Mesothelial cell of epicardium (in vitro differentiated cells): ENCODE results near the gene CAPZA2. TPM values are rescaled to one million over a fixed set of nuclear protein-coding genes. Genes with fewer than 3 reads are reported as not detected.

Source experiments
- DNase-seq, 2 experiments: peaks; one replicate each; pipeline ENCODE4 v3.0.0; 2021; ENCODE audit warnings: low spot score in 2 of 2; ENCODE audit not compliant: unreplicated experiment in 2 of 2
- H3K27ac Mint-ChIP-seq: 2 replicates; pipeline ENCODE4 v1.8.0; 2021; ENCODE audit warnings: mixed read lengths
- H3K27me3 Mint-ChIP-seq: 2 replicates; pipeline ENCODE4 v1.8.0; 2021; ENCODE audit warnings: low read depth, mixed read lengths
- H3K36me3 Mint-ChIP-seq: 2 replicates; pipeline ENCODE4 v1.8.0; 2021; ENCODE audit warnings: mixed read lengths
- H3K4me1 Mint-ChIP-seq: 2 replicates; pipeline ENCODE4 v1.8.0; 2021; ENCODE audit warnings: mixed read lengths
- H3K4me3 Mint-ChIP-seq: 2 replicates; pipeline ENCODE4 v1.8.0; 2021; ENCODE audit warnings: mild to moderate bottlenecking, moderate library complexity, mixed read lengths
- H3K9me3 Mint-ChIP-seq: 2 replicates; pipeline ENCODE4 v1.8.0; 2021; ENCODE audit warnings: mixed read lengths
- total RNA-seq: library from RNA; stranded (reverse); gene quantifications from 3 replicates; pipeline ENCODE4 v1.2.1, GENCODE V29; 2021
- TF ChIP-seq, protein P1 (sequence below): fragments of 200-600 bp; sonication (generic); IDR thresholded peaks from one replicate; pipeline ENCODE4 v1.5.0; 2021; ENCODE audit warnings: antibody characterized with exemption; ENCODE audit not compliant: unreplicated experiment

Gene CAPZA2
- total RNA-seq, 1 donor from 2014 or later = 109 TPM

DNA sequence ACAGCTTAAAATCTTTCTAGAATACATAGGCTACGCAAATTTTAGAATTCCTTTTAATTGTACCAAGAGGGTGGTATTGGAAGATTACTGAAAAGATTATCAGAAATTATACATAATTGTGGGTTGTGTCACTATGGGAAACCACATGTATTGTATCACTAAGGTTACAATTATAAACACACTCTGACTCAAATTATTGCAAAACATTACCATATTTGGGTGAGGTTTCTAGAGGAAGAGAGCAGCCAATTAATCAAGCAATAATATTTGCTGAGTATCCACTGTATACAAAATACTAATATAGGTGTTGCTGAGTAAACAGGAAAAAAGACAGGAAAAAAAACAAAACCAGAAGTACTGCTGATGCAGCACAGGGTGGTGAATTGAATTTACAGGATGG, 3.1 kb upstream of the CAPZA2 start:
- Mint-ChIP-seq H3K4me1 (peaks cover 15% of the 10 kb centered on the region), H3K36me3 (no peaks in the 10 kb centered on the region), H3K4me3 (no peak overlapping the region), H3K27me3 (peaks cover 2% of the 10 kb centered on the region), H3K27ac (no peak overlapping the region), H3K9me3 (no peaks in the 10 kb centered on the region)
- TF ChIP-seq, protein P1, sequence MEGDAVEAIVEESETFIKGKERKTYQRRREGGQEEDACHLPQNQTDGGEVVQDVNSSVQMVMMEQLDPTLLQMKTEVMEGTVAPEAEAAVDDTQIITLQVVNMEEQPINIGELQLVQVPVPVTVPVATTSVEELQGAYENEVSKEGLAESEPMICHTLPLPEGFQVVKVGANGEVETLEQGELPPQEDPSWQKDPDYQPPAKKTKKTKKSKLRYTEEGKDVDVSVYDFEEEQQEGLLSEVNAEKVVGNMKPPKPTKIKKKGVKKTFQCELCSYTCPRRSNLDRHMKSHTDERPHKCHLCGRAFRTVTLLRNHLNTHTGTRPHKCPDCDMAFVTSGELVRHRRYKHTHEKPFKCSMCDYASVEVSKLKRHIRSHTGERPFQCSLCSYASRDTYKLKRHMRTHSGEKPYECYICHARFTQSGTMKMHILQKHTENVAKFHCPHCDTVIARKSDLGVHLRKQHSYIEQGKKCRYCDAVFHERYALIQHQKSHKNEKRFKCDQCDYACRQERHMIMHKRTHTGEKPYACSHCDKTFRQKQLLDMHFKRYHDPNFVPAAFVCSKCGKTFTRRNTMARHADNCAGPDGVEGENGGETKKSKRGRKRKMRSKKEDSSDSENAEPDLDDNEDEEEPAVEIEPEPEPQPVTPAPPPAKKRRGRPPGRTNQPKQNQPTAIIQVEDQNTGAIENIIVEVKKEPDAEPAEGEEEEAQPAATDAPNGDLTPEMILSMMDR = no peak
- no peak for DNase-seq

DNA sequence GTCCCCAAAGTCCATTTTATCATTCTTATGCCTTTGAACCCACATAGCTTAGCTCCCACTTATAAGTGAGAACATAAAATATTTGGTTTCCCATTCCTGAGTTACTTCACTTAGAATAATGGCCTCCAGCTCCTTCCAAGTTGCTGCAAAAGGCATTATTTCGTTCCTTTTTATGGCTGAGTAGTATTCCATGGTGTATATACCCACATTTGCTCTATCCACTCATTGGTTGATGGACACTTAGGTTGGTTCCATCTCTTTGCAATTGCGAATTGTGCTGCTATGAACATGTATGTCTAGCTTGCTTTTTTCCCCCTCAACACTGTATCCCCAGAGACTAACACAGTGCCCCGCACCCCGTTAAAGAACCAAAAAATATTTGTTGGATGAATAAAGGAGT, 670 bp upstream of the CAPZA2 start:
- no peak for DNase-seq
- Mint-ChIP-seq H3K27ac (peak overlapping the region; percentile 55), H3K4me1 (peaks cover 25% of the 10 kb centered on the region), H3K27me3 (peaks cover 2% of the 10 kb centered on the region), H3K4me3 (peak overlapping the region; percentile 89), H3K36me3 (no peaks in the 10 kb centered on the region), H3K9me3 (no peaks in the 10 kb centered on the region)
- TF ChIP-seq, protein P1 = no peak

DNA sequence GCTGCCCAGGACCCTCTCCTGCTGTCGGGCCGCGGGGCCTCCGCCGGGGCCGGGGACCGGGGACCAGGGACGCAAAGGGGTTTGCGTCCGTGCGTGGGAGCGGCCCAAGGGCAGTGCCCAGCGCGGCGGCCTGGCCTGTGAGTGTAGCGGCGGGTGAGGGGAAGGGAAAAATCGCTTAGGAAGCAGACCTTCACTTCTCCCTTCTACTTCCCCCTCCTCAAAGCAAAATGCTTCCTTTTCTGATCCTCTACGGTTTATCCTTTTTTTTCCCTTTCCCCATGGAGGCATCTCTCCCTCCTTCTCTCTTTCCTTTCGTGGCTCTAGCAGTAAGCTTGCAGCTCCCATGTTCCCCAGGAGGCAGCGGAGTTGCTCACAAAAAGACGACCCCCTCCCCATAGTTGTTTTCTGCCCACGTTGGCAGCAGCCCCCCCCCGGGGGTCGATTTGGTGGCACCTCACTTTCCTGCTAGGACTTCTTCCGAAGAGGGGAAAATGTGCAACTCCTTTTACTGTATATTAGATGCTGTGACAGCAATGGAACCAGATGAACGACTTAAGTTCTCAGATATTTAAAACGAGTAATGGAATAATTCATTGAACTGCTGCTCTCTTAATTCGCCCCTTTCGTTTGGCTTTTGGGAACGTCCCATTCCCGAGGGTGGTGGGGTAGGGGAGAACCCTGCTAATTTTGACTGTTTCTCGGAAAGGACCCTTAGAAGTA, 724 bp downstream of the CAPZA2 start:
- Mint-ChIP-seq H3K27me3 (no peaks in the 10 kb centered on the region), H3K4me3 (peak overlapping the region; percentile 94), H3K27ac (peak overlapping the region; percentile 96), H3K36me3 (no peaks in the 10 kb centered on the region), H3K9me3 (no peaks in the 10 kb centered on the region), H3K4me1 (peaks cover 34% of the 10 kb centered on the region)
- peak in 1 of 2 experiments; percentile 44 for DNase-seq
- TF ChIP-seq, protein P1 = no peak

DNA sequence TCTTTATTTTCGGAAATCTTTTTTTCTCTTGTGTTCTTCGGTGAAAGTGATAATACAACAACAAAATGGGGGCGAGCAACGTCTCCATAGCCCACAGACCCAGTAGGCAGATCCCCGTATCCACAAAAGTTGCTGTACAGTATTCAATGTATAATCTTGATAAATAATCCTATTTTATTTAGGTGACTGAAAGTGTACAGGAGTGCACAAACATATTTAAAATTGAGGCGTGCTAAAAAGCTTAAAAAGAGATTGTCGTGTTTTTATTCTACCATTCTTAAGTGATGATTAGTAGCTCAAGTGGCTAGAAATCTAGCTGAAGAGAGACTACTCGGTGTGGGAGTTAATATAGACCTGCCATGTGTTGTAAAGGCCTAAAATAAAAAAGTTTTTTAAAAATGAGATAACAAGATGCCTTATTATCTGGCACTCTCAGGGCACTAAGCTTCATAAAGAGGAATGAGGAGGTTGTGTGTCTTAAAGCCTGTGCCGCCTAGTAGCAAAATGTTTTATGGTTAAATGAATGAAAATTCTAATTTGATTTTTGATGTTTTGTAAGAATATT, 1.6 kb downstream of the CAPZA2 start:
- no peaks in the 10 kb centered on the region for H3K36me3 Mint-ChIP-seq

DNA sequence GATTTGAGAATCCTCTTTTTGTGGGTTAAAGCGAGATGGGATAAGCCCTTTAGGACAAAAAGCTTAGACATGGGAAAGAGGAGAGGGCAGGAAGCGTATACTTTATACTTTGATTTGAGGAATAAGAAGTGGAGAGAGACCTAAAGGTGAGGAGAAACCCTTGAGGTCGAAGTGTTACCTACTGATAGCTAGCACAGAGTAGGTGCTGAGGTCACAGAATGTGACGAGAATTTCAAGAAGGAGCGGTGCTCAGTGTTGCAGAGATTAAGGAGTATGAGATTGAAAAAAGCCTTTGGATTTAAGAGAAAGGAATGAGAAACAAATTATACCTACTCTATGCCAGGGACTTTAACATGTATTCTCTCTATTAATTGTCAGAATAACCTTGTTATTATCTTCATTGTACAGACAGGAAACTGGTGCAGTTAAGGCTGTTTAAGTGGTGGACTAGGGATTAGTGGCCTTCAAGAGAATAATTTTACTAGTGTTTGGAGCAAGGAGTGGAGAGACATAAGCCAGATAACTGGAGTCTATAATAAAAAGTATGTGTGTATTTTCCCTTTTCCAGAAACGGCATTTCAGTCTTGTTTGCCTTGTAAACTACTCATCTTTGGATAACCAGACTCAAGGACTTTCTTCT, 8.8 kb downstream of the CAPZA2 start:
- no peak overlapping the region for H3K4me3 Mint-ChIP-seq
- peak overlapping the region; percentile 31 for H3K27ac Mint-ChIP-seq
- no peaks in the 10 kb centered on the region for H3K36me3 Mint-ChIP-seq
- H3K9me3 Mint-ChIP-seq = no peaks in the 10 kb centered on the region
- H3K27me3 Mint-ChIP-seq = no peaks in the 10 kb centered on the region
- peaks cover 30% of the 10 kb centered on the region for H3K4me1 Mint-ChIP-seq
- DNase-seq = no peak
- TF ChIP-seq, protein P1 = no peak

More for the DNA sequence above, 1.6 kb downstream of the CAPZA2 start:
- no peak for DNase-seq
- H3K4me1 Mint-ChIP-seq = peaks cover 34% of the 10 kb centered on the region
- H3K4me3 Mint-ChIP-seq = peak overlapping the region; percentile 94
- H3K27me3 Mint-ChIP-seq = no peaks in the 10 kb centered on the region
- H3K9me3 Mint-ChIP-seq = no peaks in the 10 kb centered on the region
- TF ChIP-seq, protein P1 = no peak
- H3K27ac Mint-ChIP-seq = peak overlapping the region; percentile 96
